ENCODE results near the gene TMEM50A. TPM values are rescaled to one million over a fixed set of nuclear protein-coding genes. Genes with fewer than 3 reads are reported as not detected.
"Not testable (repeated sequence)": the region's sequence is repeated elsewhere in the genome, so short reads cannot be mapped to it uniquely, and the experiment has no call there.

Gene TMEM50A
- total and polyA plus RNA-seq, 9 of the 15 experiments (the other 6 are each of a cell fraction or from before 2014, with no cell fraction given), result 43.7 to 195 (median 137) TPM

- TF ChIP-seq CHD4 (IDR thresholded peaks at IDR 0.05; ENCODE audit: insufficient read depth, insufficient replicate concordance, low read depth, low read length, poor library complexity, severe bottlenecking) (peak; percentile 61), NFE2L1 (tag; IDR thresholded peaks at IDR 0.05; ENCODE audit: borderline replicate concordance, low read depth) (no peak), ZNF24 (IDR thresholded peaks at IDR 0.05) (no peak), ZBTB17 (CRISPR knock-in tag; IDR thresholded peaks at IDR 0.05) (peak; percentile 75), ZFPM2 (CRISPR knock-in tag; IDR thresholded peaks at IDR 0.05) (no peak; the same call in 1 of the 2 replicates), ZNF197 (CRISPR knock-in tag; IDR thresholded peaks at IDR 0.05; ENCODE audit: low read depth) (no peak; the same call in 1 of the 2 replicates)
These were observed at the start of gene TMEM50A (continued) for GRCh38 chr1:25338188-25338981.

DNA sequence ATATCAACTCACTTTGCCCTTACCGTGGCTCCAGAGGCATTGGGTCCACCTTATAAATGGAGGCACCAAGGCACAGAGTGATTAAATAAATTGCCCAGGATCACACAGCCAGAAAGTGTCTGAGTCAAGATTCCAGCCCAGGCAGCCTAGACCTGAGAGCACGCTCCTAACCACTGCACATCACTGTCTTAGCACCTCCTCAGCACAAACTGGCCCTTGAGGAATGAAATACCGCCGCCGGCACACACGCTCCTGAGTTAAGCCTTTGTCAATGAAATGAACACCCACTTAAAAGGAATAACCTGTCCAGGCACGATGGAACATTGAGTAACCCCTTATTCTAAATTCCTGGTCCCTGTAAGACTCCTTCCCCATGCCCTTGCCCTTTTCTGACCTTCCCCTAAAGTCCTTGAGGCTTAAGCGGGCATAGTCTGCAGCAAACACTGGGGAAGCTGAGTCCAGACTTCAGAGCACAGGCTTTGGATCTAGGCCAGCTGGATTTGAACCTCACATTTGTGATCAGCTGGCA, 49.5 kb upstream of the TMEM50A start:
- H3K27me3 ChIP-seq (ENCODE audit: control insufficient read depth in 2 of 2, insufficient read depth in 2 of 2, low read length in 2 of 2); DNase-seq (ENCODE audit: extremely low read depth in 1 of 4, low spot score in 3 of 4); H3K9me1 ChIP-seq (ENCODE audit: control insufficient read depth, insufficient read depth, low read length); H3K79me2 ChIP-seq (ENCODE audit: control insufficient read depth, insufficient read depth, low read length); H2AFZ ChIP-seq (ENCODE audit: low read depth, low read length); CTCF ChIA-PET (ENCODE audit: low intra/inter-chr PET ratio); FAIRE-seq; H3K4me2 ChIP-seq (ENCODE audit: insufficient read depth, low read length); H3K4me3 ChIP-seq; POLR2A ChIA-PET; BruUV-seq (replicated peaks); H3K27ac ChIP-seq (ENCODE audit: extremely low read depth, low read depth, low read length); H3K36me3 ChIP-seq (ENCODE audit: control insufficient read depth, insufficient read depth, low read length); H3K9ac ChIP-seq (ENCODE audit: insufficient read depth in 1 of 2, low read depth in 2 of 2, low read length in 2 of 2); ATAC-seq; H3K9me3 ChIP-seq (replicated peaks; ENCODE audit: control insufficient read depth, insufficient read depth, low read depth, low read length); H4K20me1 ChIP-seq (replicated peaks; ENCODE audit: control insufficient read depth, insufficient read depth, low read length): not testable (repeated sequence)
- peaks cover 8 to 12% of the 10 kb centered on the region in 2 experiments; a peak in 4 of 5 replicates for H3K4me1 ChIP-seq (replicated peaks in 1 of 2; ENCODE audit: control insufficient read depth in 2 of 2, insufficient read depth in 2 of 2, low read length in 2 of 2)
- in situ Hi-C loops (cut with MboI), result loop anchor here (5.0 kb wide), 1 partner anchor 114 kb away; no protein-coding TSS in a partner anchor
- WGBS (ENCODE audit: insufficient coverage, low coverage, missing lambda C conversion rate), result 100% methylated on average over 2 of the region's 8 CpGs
- intact Hi-C loops (cut with micrococcal nuclease), result loop anchor here (5.0 to 10.0 kb wide), 2 partner anchors 119 to 146 kb away; partner anchors contain the start of gene MACO1
